Left renal cortex interstitium (tissue), 4 donors: ENCODE results near the gene USP44. TPM values are rescaled to one million over a fixed set of nuclear protein-coding genes. Genes with fewer than 3 reads are reported as not detected.
A peak's percentile ranks its signal among the peaks of the same experiment; 100 is the strongest.
"Not testable (repeated sequence)": the region's sequence is repeated elsewhere in the genome, so short reads cannot be mapped to it uniquely, and the experiment has no call there.

ENCODE experiments used
- DNase-seq, 4 donors: peaks; one replicate each; pipeline ENCODE4 v3.0.0-alpha.2; 2013; ENCODE audit warnings: low read depth in 4 of 4, low spot score in 2 of 4, missing footprints in 1 of 4
- polyA plus RNA-seq, 4 donors: library from polyadenylated mRNA; unstranded; fragments of 120-200 nt; gene quantifications; one replicate each; pipeline ENCODE4 v1.2.1, GENCODE V29; 2013; ENCODE audit not compliant: insufficient read length in 4 of 4

Gene USP44
- polyA plus RNA-seq, 4 donors, result 1.9 to 2.9 (median 2.0) TPM

- DNase-seq, result no peak
These were observed 39.3 kb downstream of the USP44 start for GRCh38 chr12:95511977-95512376.

GRCh38 chr12:95509300-95509699 lies 42.0 kb downstream of the USP44 start:
- no peak for DNase-seq

- no peak for DNase-seq
These were observed 44.4 kb downstream of the USP44 start for GRCh38 chr12:95506707-95507523.

- no peak for DNase-seq
These were observed 46.2 kb downstream of the USP44 start for GRCh38 chr12:95505039-95505438.

GRCh38 chr12:95504140-95504539 lies 47.1 kb downstream of the USP44 start:
- no peak for DNase-seq

GRCh38 chr12:95499772-95500171 lies 51.5 kb downstream of the USP44 start:
- no peak for DNase-seq

GRCh38 chr12:95498968-95499367 lies 52.3 kb downstream of the USP44 start:
- no peak for DNase-seq

GRCh38 chr12:95497031-95497430 lies 54.2 kb downstream of the USP44 start:
- no peak for DNase-seq

GRCh38 chr12:95495433-95495832 lies 55.8 kb downstream of the USP44 start:
- no peak for DNase-seq

- DNase-seq, result no peak
These were observed 56.4 kb downstream of the USP44 start for GRCh38 chr12:95494888-95495287.

- DNase-seq, result no peak
These were observed 58.8 kb downstream of the USP44 start for GRCh38 chr12:95492462-95492861.

- no peak for DNase-seq
These were observed 64.3 kb downstream of the USP44 start for GRCh38 chr12:95487024-95487423.

- no peak for DNase-seq
These were observed 66.8 kb downstream of the USP44 start for GRCh38 chr12:95484524-95484923.

GRCh38 chr12:95482564-95482963 lies 68.7 kb downstream of the USP44 start:
- DNase-seq, result not testable (repeated sequence)

- DNase-seq, result no peak
These were observed 69.4 kb downstream of the USP44 start for GRCh38 chr12:95481888-95482287.

GRCh38 chr12:95481072-95481471 lies 70.2 kb downstream of the USP44 start:
- DNase-seq, result no peak

- DNase-seq, result no peak
These were observed 71.0 kb downstream of the USP44 start for GRCh38 chr12:95480230-95480629.

- DNase-seq, result peak in 2 of 4 donors; percentile 2 to 29
These were observed 76.7 kb downstream of the USP44 start for GRCh38 chr12:95474660-95474958.

- DNase-seq, result peak; percentile 76 to 94 (median 87)
These were observed 77.2 kb downstream of the USP44 start, which contains the start of gene METAP2 for GRCh38 chr12:95473884-95474659. METAP2 (plus strand) TSS chr12:95474152; CDS start chr12:95474180, 28 bp downstream.

GRCh38 chr12:95473231-95473883 lies 77.9 kb downstream of the USP44 start:
- DNase-seq, result peak; percentile 54 to 87 (median 62)

- DNase-seq, result no peak
These were observed 81.0 kb downstream of the USP44 start for GRCh38 chr12:95470300-95470699.
